GM19035 (cell line): ENCODE measurements around the gene IFT81.
"Not testable (repeated sequence)": the region's sequence is repeated elsewhere in the genome, so short reads cannot be mapped to it uniquely, and the experiment has no call there.

Source experiments
- ATAC-seq: cut with Tn5 transposase; IDR thresholded peaks from one replicate; pipeline ENCODE4 v1.9.1; 2021; ENCODE audit not compliant: unreplicated experiment

IFT81 gene

GRCh38 chr12:110107369-110108281, 16.5 kb upstream of the IFT81 start:
- no peak for ATAC-seq

- no peak for ATAC-seq
Measured at GRCh38 chr12:110108309-110109036, 15.7 kb upstream of the IFT81 start.

GRCh38 chr12:110109037-110109836, 14.9 kb upstream of the IFT81 start:
- no peak for ATAC-seq

GRCh38 chr12:110109837-110110535, 14.2 kb upstream of the IFT81 start:
- no peak for ATAC-seq

GRCh38 chr12:110111476-110112334, 12.5 kb upstream of the IFT81 start:
- ATAC-seq = no peak

GRCh38 chr12:110112335-110112660, 11.9 kb upstream of the IFT81 start:
- ATAC-seq = no peak

GRCh38 chr12:110114528-110114937, 9.6 kb upstream of the IFT81 start:
- ATAC-seq = no peak

- ATAC-seq = no peak
Measured at GRCh38 chr12:110115675-110116074, 8.5 kb upstream of the IFT81 start.

- ATAC-seq = no peak
Measured at GRCh38 chr12:110116623-110117022, 7.5 kb upstream of the IFT81 start.

- ATAC-seq = not testable (repeated sequence)
Measured at GRCh38 chr12:110117210-110117609, 6.9 kb upstream of the IFT81 start.

- no peak for ATAC-seq
Measured at GRCh38 chr12:110117956-110118685, 6.0 kb upstream of the IFT81 start.

- ATAC-seq = no peak
Measured at GRCh38 chr12:110122929-110123328, 1.2 kb upstream of the IFT81 start.

- peak; percentile 63 for ATAC-seq
Measured at GRCh38 chr12:110123919-110124268, 263 bp upstream of the IFT81 start.

- no peak for ATAC-seq
Measured at GRCh38 chr12:110126557-110126956, 2.4 kb downstream of the IFT81 start.

- ATAC-seq = no peak
Measured at GRCh38 chr12:110134691-110135411, 10.7 kb downstream of the IFT81 start.

- no peak for ATAC-seq
Measured at GRCh38 chr12:110135806-110136205, 11.6 kb downstream of the IFT81 start.

GRCh38 chr12:110137786-110138185, 13.6 kb downstream of the IFT81 start:
- no peak for ATAC-seq

- ATAC-seq = no peak
Measured at GRCh38 chr12:110141389-110141788, 17.2 kb downstream of the IFT81 start.

GRCh38 chr12:110146986-110147385, 22.8 kb downstream of the IFT81 start:
- ATAC-seq = no peak
